SJSA1 (cell line): Measurements from ENCODE around the gene DOCK10. TPM values are rescaled to one million over a fixed set of nuclear protein-coding genes. Genes with fewer than 3 reads are reported as not detected.

Experiments used
- DNase-seq, 2 experiments: peaks; one replicate each; pipeline ENCODE4 v3.0.0-alpha.2; 2015 to 2020; ENCODE audit warnings: low spot score in 2 of 2, low read depth in 1 of 2
- H3K27ac ChIP-seq: fragments of 250-450 bp; sonication (Bioruptor Pico); 2 replicates; pipeline ENCODE4 v1.5.1; 2020; ENCODE audit warnings: mild to moderate bottlenecking, moderate library complexity
- H3K27me3 ChIP-seq: fragments of 250-450 bp; sonication (Bioruptor Pico); replicated peaks from 2 replicates; pipeline ENCODE4 v1.5.1; 2020; ENCODE audit warnings: mild to moderate bottlenecking, moderate library complexity
- H3K36me3 ChIP-seq: fragments of 250-450 bp; sonication (Bioruptor Pico); 2 replicates; pipeline ENCODE4 v1.5.1; 2020; ENCODE audit warnings: mild to moderate bottlenecking
- H3K4me1 ChIP-seq: fragments of 250-450 bp; sonication (Bioruptor Pico); replicated peaks from 2 replicates; pipeline ENCODE4 v1.6.1; 2021; ENCODE audit warnings: mild to moderate bottlenecking
- H3K4me3 ChIP-seq: fragments of 250-450 bp; sonication (Bioruptor Pico); 2 replicates; pipeline ENCODE4 v1.5.1; 2020; ENCODE audit warnings: mild to moderate bottlenecking
- H3K9me3 ChIP-seq: fragments of 250-450 bp; sonication (Bioruptor Pico); replicated peaks from 2 replicates; pipeline ENCODE4 v1.5.1; 2020; ENCODE audit warnings: mild to moderate bottlenecking
- total RNA-seq: library from RNA; depleted of rRNA; stranded (reverse); fragments of >200 nt; shearing (Covaris generic); gene quantifications from 2 replicates; pipeline ENCODE4 v1.2.3, GENCODE V29; 2014

Gene DOCK10
- total RNA-seq, 1 experiment from 2014 or later, result 32.6 TPM

- Histone ChIP-seq H3K27me3 (no peaks in the 10 kb centered on the region), H3K4me3 (no peak overlapping the region), H3K4me1 (no peaks in the 10 kb centered on the region), H3K36me3 (no peaks in the 10 kb centered on the region), H3K9me3 (no peaks in the 10 kb centered on the region), H3K27ac (no peak overlapping the region)
- no peak for DNase-seq
These were observed 71.1 kb downstream of the DOCK10 start for GRCh38 chr2:224971214-224971613.

DNA sequence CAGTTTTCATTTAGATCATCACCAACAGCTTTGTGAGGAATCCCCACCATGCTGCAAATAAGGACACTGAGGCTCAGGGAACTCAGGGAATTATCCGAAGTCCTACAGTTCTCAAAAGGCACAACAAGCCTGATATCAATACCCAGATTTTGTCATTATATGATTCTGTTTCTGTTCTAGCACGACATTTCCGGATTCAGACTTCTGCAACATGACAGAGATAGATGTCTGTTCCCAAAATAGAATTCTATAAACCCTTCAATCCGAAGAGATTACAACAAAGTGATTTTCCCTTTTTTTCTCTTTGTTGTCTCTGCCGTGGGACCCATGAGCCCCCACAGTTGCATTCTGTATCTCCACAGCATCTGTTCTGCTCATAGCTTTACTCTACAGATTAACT, 72.0 kb downstream of the DOCK10 start:
- no peak overlapping the region for H3K4me3 ChIP-seq
- no peaks in the 10 kb centered on the region for H3K36me3 ChIP-seq
- no peaks in the 10 kb centered on the region for H3K9me3 ChIP-seq
- H3K27ac ChIP-seq, result no peak overlapping the region
- no peaks in the 10 kb centered on the region for H3K27me3 ChIP-seq
- DNase-seq, result no peak
- H3K4me1 ChIP-seq, result no peaks in the 10 kb centered on the region

GRCh38 chr2:224969633-224970260, 72.5 kb downstream of the DOCK10 start:
- Histone ChIP-seq H3K9me3 (no peaks in the 10 kb centered on the region), H3K27ac (no peak overlapping the region), H3K36me3 (no peaks in the 10 kb centered on the region), H3K4me1 (no peaks in the 10 kb centered on the region), H3K27me3 (no peaks in the 10 kb centered on the region), H3K4me3 (no peak overlapping the region)
- no peak for DNase-seq

GRCh38 chr2:224969095-224969494, 73.2 kb downstream of the DOCK10 start:
- H3K9me3 ChIP-seq, result no peaks in the 10 kb centered on the region

GRCh38 chr2:224968051-224968450, 74.2 kb downstream of the DOCK10 start:
- Histone ChIP-seq H3K4me1 (no peaks in the 10 kb centered on the region), H3K9me3 (no peaks in the 10 kb centered on the region), H3K27ac (no peak overlapping the region), H3K36me3 (no peaks in the 10 kb centered on the region), H3K4me3 (no peak overlapping the region), H3K27me3 (no peaks in the 10 kb centered on the region)
- no peak for DNase-seq

More at GRCh38 chr2:224969095-224969494, 73.2 kb downstream of the DOCK10 start:
- Histone ChIP-seq H3K36me3 (no peaks in the 10 kb centered on the region), H3K27ac (no peak overlapping the region), H3K4me3 (no peak overlapping the region), H3K4me1 (no peaks in the 10 kb centered on the region), H3K27me3 (no peaks in the 10 kb centered on the region)
- no peak for DNase-seq

- Histone ChIP-seq H3K27ac (no peak overlapping the region), H3K36me3 (no peaks in the 10 kb centered on the region), H3K27me3 (no peaks in the 10 kb centered on the region), H3K9me3 (no peaks in the 10 kb centered on the region), H3K4me1 (no peaks in the 10 kb centered on the region), H3K4me3 (no peak overlapping the region)
- DNase-seq, result no peak
These were observed 75.7 kb downstream of the DOCK10 start for GRCh38 chr2:224966613-224967012.

DNA sequence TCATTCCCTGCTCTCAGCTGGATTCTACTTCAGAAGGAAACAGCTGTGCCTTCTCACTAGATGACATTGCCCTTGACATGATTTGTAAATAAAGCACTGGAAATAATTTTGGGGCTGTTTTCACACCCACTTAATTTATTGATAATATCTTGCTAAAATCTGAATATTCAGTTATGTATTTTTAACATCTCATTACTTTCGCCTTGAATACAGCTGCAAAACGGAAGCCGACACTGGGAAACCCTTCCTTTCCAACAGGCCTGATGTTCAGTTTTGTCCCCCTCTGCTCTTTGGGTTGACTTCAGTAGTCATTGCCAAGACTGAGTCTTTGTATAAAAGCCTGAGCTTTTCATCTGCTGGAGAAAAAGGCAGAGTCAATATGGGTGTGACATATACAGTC, 82.7 kb downstream of the DOCK10 start:
- Histone ChIP-seq H3K27me3 (no peaks in the 10 kb centered on the region), H3K4me1 (no peaks in the 10 kb centered on the region), H3K36me3 (no peaks in the 10 kb centered on the region), H3K4me3 (no peak overlapping the region), H3K9me3 (no peaks in the 10 kb centered on the region), H3K27ac (no peak overlapping the region)
- no peak for DNase-seq

DNA sequence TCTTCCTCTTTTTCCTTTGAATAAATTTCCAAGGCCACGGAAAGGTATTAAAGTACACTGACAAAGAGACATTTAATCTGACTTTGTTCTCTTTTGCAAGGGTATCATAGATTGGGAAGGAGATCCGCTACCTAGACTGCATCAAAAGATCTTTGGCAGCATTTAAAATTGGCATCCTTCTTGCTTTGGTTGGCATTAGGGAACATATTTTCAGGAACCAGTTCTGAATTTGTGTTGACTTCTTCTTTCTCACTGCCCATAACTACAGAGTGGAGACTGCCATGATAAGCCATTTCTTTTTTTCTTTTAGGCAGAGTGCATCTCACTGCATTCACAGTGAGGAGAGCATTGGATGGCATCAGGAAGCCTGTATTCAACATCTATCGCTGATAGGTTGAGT, 83.4 kb downstream of the DOCK10 start:
- H3K27me3 ChIP-seq, result no peaks in the 10 kb centered on the region
- H3K27ac ChIP-seq, result no peak overlapping the region
- H3K9me3 ChIP-seq, result no peaks in the 10 kb centered on the region
- DNase-seq, result no peak
- no peak overlapping the region for H3K4me3 ChIP-seq
- H3K4me1 ChIP-seq, result no peaks in the 10 kb centered on the region
- no peaks in the 10 kb centered on the region for H3K36me3 ChIP-seq

- Histone ChIP-seq H3K27ac (no peak overlapping the region), H3K4me3 (no peak overlapping the region), H3K27me3 (no peaks in the 10 kb centered on the region), H3K9me3 (no peaks in the 10 kb centered on the region), H3K4me1 (no peaks in the 10 kb centered on the region), H3K36me3 (no peaks in the 10 kb centered on the region)
- DNase-seq, result no peak
These were observed 83.8 kb downstream of the DOCK10 start for GRCh38 chr2:224958462-224958857.

DNA sequence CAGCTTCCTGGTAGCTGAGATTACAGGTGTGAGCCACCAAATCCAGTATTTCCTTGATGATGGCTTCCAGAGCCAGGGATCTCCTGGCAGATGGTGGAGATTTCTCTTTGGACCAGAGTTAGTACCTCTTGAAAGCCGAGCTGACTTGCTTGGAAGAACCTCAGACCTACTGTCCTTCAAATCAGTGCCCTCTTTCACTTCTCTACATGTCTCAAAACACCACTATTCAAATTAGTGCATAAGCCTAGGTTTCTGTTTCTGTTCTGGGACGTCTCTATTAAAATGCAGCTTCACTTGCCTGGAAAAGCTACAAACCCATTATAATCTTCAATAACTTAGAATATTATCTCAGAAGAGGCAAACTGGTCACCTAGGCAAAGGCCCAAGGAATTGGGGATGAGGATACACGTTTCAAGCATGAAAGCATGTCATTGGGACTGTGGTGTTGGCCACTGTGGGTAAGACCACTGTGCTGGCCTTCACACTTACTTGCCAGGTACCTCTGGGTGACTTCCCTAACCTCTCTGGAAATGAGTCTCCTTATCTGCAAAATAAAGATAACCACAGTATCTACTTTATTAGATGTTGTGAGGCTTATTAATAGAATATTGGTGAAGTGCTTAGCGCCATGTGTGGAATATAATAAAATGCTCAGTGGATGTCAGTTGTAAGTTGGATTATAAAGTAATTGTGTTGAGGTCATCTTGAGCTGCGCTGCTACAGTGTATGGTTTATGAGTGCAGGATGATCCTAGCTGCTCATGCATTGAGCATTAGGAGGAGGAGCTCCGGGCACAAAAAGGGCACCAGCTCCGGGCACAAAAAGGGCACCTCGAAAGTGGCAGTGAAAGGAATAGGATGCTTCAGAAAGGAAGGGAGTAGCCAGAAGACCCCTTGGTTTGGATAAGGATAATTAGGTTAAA, 84.5 kb downstream of the DOCK10 start:
- Histone ChIP-seq H3K9me3 (no peaks in the 10 kb centered on the region), H3K27me3 (no peaks in the 10 kb centered on the region), H3K27ac (no peak overlapping the region), H3K36me3 (no peaks in the 10 kb centered on the region), H3K4me1 (no peaks in the 10 kb centered on the region), H3K4me3 (no peak overlapping the region)
- DNase-seq, result no peak

- no peaks in the 10 kb centered on the region for H3K9me3 ChIP-seq
- no peaks in the 10 kb centered on the region for H3K27me3 ChIP-seq
- H3K4me3 ChIP-seq, result no peak overlapping the region
- no peak overlapping the region for H3K27ac ChIP-seq
- DNase-seq, result no peak
- no peaks in the 10 kb centered on the region for H3K36me3 ChIP-seq
- no peaks in the 10 kb centered on the region for H3K4me1 ChIP-seq
These were observed 85.6 kb downstream of the DOCK10 start for GRCh38 chr2:224956706-224957105.

DNA sequence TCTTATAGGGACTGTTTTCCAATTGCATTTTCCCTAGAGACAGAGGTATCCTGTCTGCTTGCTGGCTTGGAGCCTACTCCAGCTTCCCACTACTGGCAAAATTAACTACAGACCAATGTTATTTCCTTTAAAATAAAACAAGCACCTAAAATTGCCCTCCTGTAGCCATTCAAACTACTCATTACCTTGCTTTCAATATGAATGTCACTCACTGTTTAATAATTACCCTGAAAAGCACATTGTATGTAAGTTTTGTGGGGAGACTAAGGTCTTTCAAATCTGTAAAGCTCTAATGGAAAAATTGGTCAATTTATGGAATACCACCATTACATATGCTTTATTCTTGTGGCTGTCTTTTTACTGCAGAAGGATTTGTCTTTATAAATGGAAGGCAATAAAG, 87.3 kb downstream of the DOCK10 start:
- Histone ChIP-seq H3K9me3 (no peaks in the 10 kb centered on the region), H3K4me3 (no peak overlapping the region), H3K4me1 (no peaks in the 10 kb centered on the region), H3K27ac (no peak overlapping the region), H3K27me3 (no peaks in the 10 kb centered on the region), H3K36me3 (no peaks in the 10 kb centered on the region)
- no peak for DNase-seq

GRCh38 chr2:224952936-224953657, 89.2 kb downstream of the DOCK10 start:
- Histone ChIP-seq H3K4me1 (peaks cover 9% of the 10 kb centered on the region), H3K36me3 (no peaks in the 10 kb centered on the region), H3K9me3 (no peaks in the 10 kb centered on the region), H3K27me3 (no peaks in the 10 kb centered on the region), H3K27ac (no peak overlapping the region), H3K4me3 (no peak overlapping the region)
- DNase-seq, result no peak
